Mesenchymal stem cell (in vitro differentiated cells and primary cell): ENCODE data around the gene CCDC6.

Experiments
- DNase-seq: peaks from one replicate; pipeline ENCODE4 v3.0.0-alpha.2; 2013
- H2AFZ ChIP-seq: one replicate; pipeline ENCODE4 v1.6.1; 2013; ENCODE audit warnings: low read depth, mild to moderate bottlenecking, control low read depth, inconsistent platforms, low read length, moderate library complexity
- H2AK5ac ChIP-seq: 2 replicates; pipeline ENCODE4 v1.6.1; 2013; ENCODE audit warnings: low read length, moderate library complexity, mild to moderate bottlenecking, inconsistent platforms; ENCODE audit not compliant: severe bottlenecking
- H2BK120ac ChIP-seq: one replicate; pipeline ENCODE4 v1.6.1; 2013; ENCODE audit warnings: low read depth, mild to moderate bottlenecking, inconsistent platforms, low read length, moderate library complexity
- H2BK12ac ChIP-seq, 2 experiments: one replicate each; pipeline ENCODE4 v1.6.1; 2013; ENCODE audit warnings: inconsistent platforms in 2 of 2, low read length in 2 of 2, mild to moderate bottlenecking in 2 of 2, moderate library complexity in 2 of 2, control low read depth in 1 of 2
- H2BK15ac ChIP-seq: one replicate; pipeline ENCODE4 v1.6.1; 2013; ENCODE audit warnings: mild to moderate bottlenecking, low read depth, inconsistent platforms; ENCODE audit not compliant: poor library complexity, severe bottlenecking
- H2BK5ac ChIP-seq: 2 replicates; pipeline ENCODE4 v1.6.1; 2013; ENCODE audit warnings: low read depth, mild to moderate bottlenecking, low read length, control low read depth, inconsistent platforms; ENCODE audit not compliant: poor library complexity, severe bottlenecking
- H3K14ac ChIP-seq, 2 experiments: one replicate each; pipeline ENCODE4 v1.6.1; 2013; ENCODE audit warnings: inconsistent platforms in 2 of 2, low read length in 2 of 2, control low read depth in 1 of 2, mild to moderate bottlenecking in 1 of 2, moderate library complexity in 1 of 2
- H3K18ac ChIP-seq, 2 experiments: one replicate each; pipeline ENCODE4 v1.6.1; 2013; ENCODE audit warnings: inconsistent platforms in 2 of 2, low read length in 2 of 2, control low read depth in 1 of 2, low read depth in 1 of 2, mild to moderate bottlenecking in 1 of 2
- H3K23ac ChIP-seq, 2 experiments: one replicate each; pipeline ENCODE4 v1.6.1; 2013; ENCODE audit warnings: inconsistent platforms in 2 of 2, low read length in 2 of 2, mild to moderate bottlenecking in 2 of 2, moderate library complexity in 2 of 2, control low read depth in 1 of 2
- H3K27ac ChIP-seq: 2 replicates; pipeline ENCODE4 v1.5.1; 2013; ENCODE audit warnings: mild to moderate bottlenecking, moderate library complexity, low read length, control low read depth, inconsistent platforms; ENCODE audit not compliant: poor library complexity, severe bottlenecking
- H3K27me3 ChIP-seq, 2 experiments: 2 replicates each; pipeline versions ENCODE4 v1.6.1 to v1.7.0; 2013; ENCODE audit warnings: low read length in 2 of 2, mild to moderate bottlenecking in 2 of 2, moderate library complexity in 2 of 2, control low read depth in 1 of 2, inconsistent platforms in 1 of 2; ENCODE audit not compliant: control insufficient read depth in 1 of 2, insufficient read depth in 1 of 2
- H3K36me3 ChIP-seq, 2 experiments: 2 replicates each; pipeline versions ENCODE4 v1.6.1 to v1.7.0; 2013; ENCODE audit warnings: low read length in 2 of 2, control low read depth in 1 of 2, inconsistent platforms in 1 of 2, low read depth in 1 of 2, mild to moderate bottlenecking in 1 of 2; ENCODE audit not compliant: insufficient read depth in 2 of 2, control insufficient read depth in 1 of 2
- H3K4ac ChIP-seq, 2 experiments: one replicate each; pipeline ENCODE4 v1.6.1; 2013; ENCODE audit warnings: inconsistent platforms in 2 of 2, low read length in 2 of 2, mild to moderate bottlenecking in 2 of 2, moderate library complexity in 2 of 2, control low read depth in 1 of 2, low read depth in 1 of 2
- H3K4me1 ChIP-seq: 2 replicates; pipeline ENCODE4 v1.6.1; 2013; ENCODE audit warnings: low read depth, low read length, control low read depth; ENCODE audit not compliant: control insufficient read depth, insufficient read depth
- H3K4me2 ChIP-seq: 2 replicates; pipeline ENCODE4 v1.6.1; 2013; ENCODE audit warnings: low read length, mild to moderate bottlenecking, inconsistent platforms; ENCODE audit not compliant: poor library complexity, severe bottlenecking
- H3K4me3 ChIP-seq, 2 experiments: 2 replicates each; pipeline versions ENCODE4 v1.5.1 to v1.7.0; 2013; ENCODE audit warnings: low read length in 2 of 2, mild to moderate bottlenecking in 2 of 2, control low read depth in 1 of 2, low read depth in 1 of 2; ENCODE audit not compliant: insufficient read depth in 1 of 2
- H3K79me1 ChIP-seq: replicated peaks from 2 replicates; pipeline ENCODE4 v1.6.1; 2013; ENCODE audit warnings: mild to moderate bottlenecking, control low read depth, low read length, inconsistent platforms; ENCODE audit not compliant: poor library complexity, severe bottlenecking
- H3K9ac ChIP-seq: 2 replicates; pipeline ENCODE4 v1.7.0; 2013; ENCODE audit warnings: mild to moderate bottlenecking, low read length, moderate library complexity
- H3K9me3 ChIP-seq: 2 replicates; pipeline ENCODE4 v1.7.0; 2013; ENCODE audit warnings: mild to moderate bottlenecking, low read length; ENCODE audit not compliant: control insufficient read depth
- H4K8ac ChIP-seq: one replicate; pipeline ENCODE4 v1.6.1; 2013; ENCODE audit warnings: inconsistent platforms, mild to moderate bottlenecking, low read length, moderate library complexity
- H4K91ac ChIP-seq: one replicate; pipeline ENCODE4 v1.6.1; 2013; ENCODE audit warnings: mild to moderate bottlenecking, low read length, inconsistent platforms
- WGBS: methylation state at CpG from one replicate; pipeline ENCODE4 v1.1.7; 2013; ENCODE audit warnings: mixed read lengths; 5-methylcytosine and 5-hydroxymethylcytosine counted together

CCDC6 gene

DNA sequence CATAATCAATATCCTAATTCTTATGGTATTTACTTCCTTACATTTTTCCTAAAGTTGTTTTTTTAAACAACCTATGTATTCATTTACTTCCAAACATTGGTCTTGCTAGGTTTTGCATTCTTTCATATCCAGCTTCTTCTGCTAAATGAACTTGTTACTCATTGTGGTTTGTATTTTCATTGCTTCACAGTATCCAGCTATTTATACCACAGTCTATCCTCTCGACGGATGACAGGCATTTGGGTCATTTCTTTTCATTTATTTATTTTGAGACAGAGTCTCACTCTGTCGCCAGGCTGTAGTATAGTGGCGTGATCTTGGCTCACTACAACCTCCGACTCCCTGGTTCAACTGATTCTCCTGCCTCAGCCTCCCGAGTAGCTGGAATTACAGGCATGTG is 66.8 kb downstream of the CCDC6 start:
- Histone ChIP-seq H3K27me3 (no peaks in the 10 kb centered on the region), H3K18ac (no peak overlapping the region), H2AFZ (no peak overlapping the region), H2BK5ac (no peak overlapping the region), H3K23ac (no peak overlapping the region), H3K4me2 (no peak overlapping the region), H3K9ac (no peak overlapping the region), H2BK12ac (no peak overlapping the region), H3K9me3 (no peaks in the 10 kb centered on the region), H3K27ac (no peak overlapping the region), H2BK15ac (no peak overlapping the region), H3K79me1 (peaks cover 20% of the 10 kb centered on the region), H3K4me3 (no peak overlapping the region), H2BK120ac (no peak overlapping the region), H3K4me1 (peaks cover 2% of the 10 kb centered on the region), H3K4ac (no peak overlapping the region), H4K8ac (no peak overlapping the region), H3K36me3 (peaks cover 2 to 20% of the 10 kb centered on the region in 2 experiments), H2AK5ac (no peak overlapping the region), H3K14ac (no peak overlapping the region), H4K91ac (no peak overlapping the region)
- DNase-seq, result peak; percentile 77
- 78% methylated on average over 6 of the region's 6 CpGs for WGBS

DNA sequence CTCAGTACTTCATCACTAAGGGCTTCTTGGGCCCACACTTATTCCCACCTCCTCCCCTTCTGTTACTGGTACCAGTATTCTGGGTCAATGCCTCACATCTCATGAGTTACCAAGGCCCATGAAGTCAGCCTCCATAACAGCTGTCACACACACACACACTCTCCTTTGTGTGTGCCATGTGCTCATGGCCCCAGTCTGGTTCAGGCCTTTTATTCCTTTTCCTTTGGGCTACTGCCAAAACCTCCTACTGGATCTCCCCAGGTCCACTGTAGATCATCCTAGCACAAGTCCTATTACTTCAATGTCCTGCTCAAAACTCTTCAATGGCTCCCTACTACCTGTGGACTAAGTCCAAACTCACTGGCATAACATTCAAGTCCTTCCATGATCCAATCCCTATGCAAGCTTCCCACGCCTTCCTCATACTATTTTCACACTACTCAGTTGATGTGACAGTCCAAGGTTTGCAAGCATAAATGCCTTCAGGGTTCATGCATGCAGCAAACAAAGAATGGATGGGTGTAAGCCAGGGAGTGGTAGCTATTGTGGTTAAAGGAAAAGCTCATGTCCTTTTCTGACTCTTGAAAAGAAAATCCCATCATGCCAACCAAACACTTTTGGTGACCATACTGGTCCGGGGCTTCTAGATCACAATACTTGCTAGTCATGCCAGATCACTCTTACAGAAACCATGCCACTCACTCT is 68.1 kb downstream of the CCDC6 start:
- no peak overlapping the region for H3K4me2 ChIP-seq
- WGBS, result 94% methylated on average over 1 of the region's 2 CpGs
- H4K91ac ChIP-seq, result no peak overlapping the region
- no peak overlapping the region for H2BK120ac ChIP-seq
- DNase-seq, result no peak
- no peak overlapping the region for H3K18ac ChIP-seq
- no peak overlapping the region for H3K4ac ChIP-seq
- no peak overlapping the region for H3K23ac ChIP-seq
- H3K14ac ChIP-seq, result no peak overlapping the region
- peaks cover 2 to 11% of the 10 kb centered on the region in 2 experiments for H3K36me3 ChIP-seq
- no peaks in the 10 kb centered on the region for H3K27me3 ChIP-seq
- H2BK15ac ChIP-seq, result no peak overlapping the region
- H3K9me3 ChIP-seq, result no peaks in the 10 kb centered on the region
- peaks cover 24% of the 10 kb centered on the region for H3K79me1 ChIP-seq
- no peak overlapping the region for H3K27ac ChIP-seq
- no peak overlapping the region for H4K8ac ChIP-seq
- no peak overlapping the region for H3K9ac ChIP-seq
- no peak overlapping the region for H2BK12ac ChIP-seq
- no peak overlapping the region for H2AFZ ChIP-seq
- no peak overlapping the region for H2AK5ac ChIP-seq
- no peak overlapping the region for H2BK5ac ChIP-seq
- no peak overlapping the region for H3K4me3 ChIP-seq
- H3K4me1 ChIP-seq, result no peaks in the 10 kb centered on the region

DNA sequence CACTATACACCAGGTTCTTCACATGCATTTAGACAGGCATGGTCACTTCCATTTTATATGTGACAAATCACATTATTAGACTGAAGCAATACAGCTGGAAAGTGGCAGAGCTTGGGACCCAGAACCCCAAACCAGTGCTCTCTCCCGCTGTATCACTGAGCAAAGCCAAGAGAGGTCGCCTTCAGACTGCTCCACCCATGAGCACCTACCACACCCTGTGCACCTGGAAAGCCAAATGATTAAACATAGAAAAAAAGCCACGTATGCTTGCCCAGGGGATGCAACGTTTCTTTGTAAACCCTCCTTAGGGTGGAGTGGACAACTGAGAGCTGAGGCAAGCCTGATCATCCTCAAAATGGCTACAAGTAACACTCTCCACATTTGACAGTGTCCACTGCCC is 72.5 kb downstream of the CCDC6 start:
- no peaks in the 10 kb centered on the region for H3K27me3 ChIP-seq
- H3K23ac ChIP-seq, result no peak overlapping the region
- H3K14ac ChIP-seq, result no peak overlapping the region
- H3K79me1 ChIP-seq, result peaks cover 31% of the 10 kb centered on the region
- no peak overlapping the region for H3K4me2 ChIP-seq
- H3K4ac ChIP-seq, result no peak overlapping the region
- no peaks in the 10 kb centered on the region for H3K4me1 ChIP-seq
- H2BK5ac ChIP-seq, result no peak overlapping the region
- no peak overlapping the region for H2BK12ac ChIP-seq
- H2AFZ ChIP-seq, result no peak overlapping the region
- peaks cover 5 to 18% of the 10 kb centered on the region in 2 experiments for H3K36me3 ChIP-seq
- H3K9ac ChIP-seq, result no peak overlapping the region
- no peak overlapping the region for H4K91ac ChIP-seq
- no peak overlapping the region for H2BK120ac ChIP-seq
- H2AK5ac ChIP-seq, result no peak overlapping the region
- no peak overlapping the region for H2BK15ac ChIP-seq
- peak overlapping the region; percentile 19 for H4K8ac ChIP-seq
- H3K4me3 ChIP-seq, result no peak overlapping the region
- no peak for DNase-seq
- H3K18ac ChIP-seq, result no peak overlapping the region
- H3K27ac ChIP-seq, result no peak overlapping the region
- 88% methylated on average over 4 of the region's 4 CpGs for WGBS
- no peaks in the 10 kb centered on the region for H3K9me3 ChIP-seq

- Histone ChIP-seq H3K4me3 (no peak overlapping the region), H3K27ac (no peak overlapping the region), H3K4me2 (no peak overlapping the region), H3K4me1 (no peaks in the 10 kb centered on the region), H3K9me3 (no peaks in the 10 kb centered on the region), H3K36me3 (peaks cover 5 to 21% of the 10 kb centered on the region in 2 experiments), H3K18ac (no peak overlapping the region), H3K14ac (no peak overlapping the region), H2BK5ac (no peak overlapping the region), H3K79me1 (peaks cover 28% of the 10 kb centered on the region), H3K23ac (no peak overlapping the region), H2BK12ac (no peak overlapping the region), H4K91ac (no peak overlapping the region), H2BK120ac (no peak overlapping the region), H3K9ac (no peak overlapping the region), H3K4ac (no peak overlapping the region), H2BK15ac (no peak overlapping the region), H2AK5ac (no peak overlapping the region), H2AFZ (no peak overlapping the region), H4K8ac (no peak overlapping the region), H3K27me3 (no peaks in the 10 kb centered on the region)
- 96% methylated on average over 2 of the region's 2 CpGs for WGBS
- DNase-seq, result no peak
Measured at GRCh38 chr10:59832506-59832905, 73.8 kb downstream of the CCDC6 start.
